Femur (tissue), 1 donor: Measurements from ENCODE around the gene PXN.
"Not testable (repeated sequence)": the region's sequence is repeated elsewhere in the genome, so short reads cannot be mapped to it uniquely, and the experiment has no call there.

Experiments used
- DNase-seq: peaks from one replicate; pipeline ENCODE4 v3.0.0-alpha.2; 2017

The PXN gene

GRCh38 chr12:120204171-120204570 is 61.4 kb downstream of the PXN start:
- no peak for DNase-seq

- DNase-seq: no peak
Measured at GRCh38 chr12:120200364-120200800, 65.1 kb downstream of the PXN start.

GRCh38 chr12:120199595-120200306 is 65.8 kb downstream of the PXN start:
- DNase-seq: peak; percentile 53

- no peak for DNase-seq
Measured at GRCh38 chr12:120199025-120199424, 66.5 kb downstream of the PXN start.

GRCh38 chr12:120197542-120197887 is 68.0 kb downstream of the PXN start:
- DNase-seq: no peak

- not testable (repeated sequence) for DNase-seq
Measured at GRCh38 chr12:120196817-120197541, 68.6 kb downstream of the PXN start.

GRCh38 chr12:120196363-120196762 is 69.2 kb downstream of the PXN start:
- DNase-seq: no peak

- DNase-seq: peak; percentile 91
Measured at GRCh38 chr12:120194534-120195395, 70.8 kb downstream of the PXN start, which contains the start of gene GCN1. GCN1 (minus strand) TSS chr12:120194715; CDS start chr12:120194697, 18 bp downstream.

- DNase-seq: no peak
Measured at GRCh38 chr12:120194226-120194533, 71.3 kb downstream of the PXN start.

GRCh38 chr12:120193286-120193685 is 72.2 kb downstream of the PXN start:
- DNase-seq: not testable (repeated sequence)

- no peak for DNase-seq
Measured at GRCh38 chr12:120190985-120191480, 74.5 kb downstream of the PXN start.

GRCh38 chr12:120190386-120190785 is 75.1 kb downstream of the PXN start:
- no peak for DNase-seq

GRCh38 chr12:120186654-120187053 is 78.9 kb downstream of the PXN start:
- DNase-seq: no peak

GRCh38 chr12:120183211-120183631 is 82.3 kb downstream of the PXN start:
- no peak for DNase-seq

GRCh38 chr12:120181991-120182631 is 83.4 kb downstream of the PXN start:
- DNase-seq: no peak

GRCh38 chr12:120180975-120181374 is 84.6 kb downstream of the PXN start:
- DNase-seq: no peak

- no peak for DNase-seq
Measured at GRCh38 chr12:120175537-120175936, 90.0 kb downstream of the PXN start.

GRCh38 chr12:120175062-120175461 is 90.5 kb downstream of the PXN start:
- no peak for DNase-seq

- DNase-seq: no peak
Measured at GRCh38 chr12:120172053-120172452, 93.5 kb downstream of the PXN start.

GRCh38 chr12:120170631-120171030 is 94.9 kb downstream of the PXN start:
- DNase-seq: no peak

GRCh38 chr12:120169946-120170345 is 95.6 kb downstream of the PXN start:
- no peak for DNase-seq

GRCh38 chr12:120168337-120168736 is 97.2 kb downstream of the PXN start:
- no peak for DNase-seq
